Endothelial cell of umbilical vein (primary cell): ENCODE measurements around the gene ZNF462. TPM values are rescaled to one million over a fixed set of nuclear protein-coding genes. Genes with fewer than 3 reads are reported as not detected.

ENCODE experiments used
- BruUV-seq: library from RNA; stranded (reverse); fragments of 400-500 nt; replicated peaks from 2 replicates; lab custom pipeline; 2021; lab: Mats Ljungman, UMichigan
- CTCF ChIA-PET: fragments of 300-600, 350-600 bp; sonication (Branson Sonifier 250); formaldehyde crosslinking; loops from one replicate; lab custom pipeline; 2021; ENCODE audit warnings: antibody characterized with exemption, inconsistent platforms; lab: Charles Lee
- POLR2A ChIA-PET: fragments of 300-600, 350-600 bp; sonication (Branson Sonifier 250); formaldehyde crosslinking; loops from one replicate; lab custom pipeline; 2021; ENCODE audit warnings: antibody characterized with exemption, inconsistent platforms; lab: Charles Lee
- DNase-seq: peaks from one replicate; pipeline ENCODE4 v3.0.0-alpha.2; 2011; ENCODE audit warnings: low read depth, low spot score
- FAIRE-seq: peaks from 2 replicates; lab custom pipeline; 2011; peaks lifted over from hg19 to GRCh38; lab: Jason Lieb, UNC
- H2AFZ ChIP-seq: 2 replicates; pipeline ENCODE4 v1.6.0; 2012; ENCODE audit warnings: low read depth, low read length, control low read depth, inconsistent platforms
- H3K27ac ChIP-seq: 2 replicates; pipeline ENCODE4 v1.5.1; 2011; ENCODE audit warnings: low read depth, mild to moderate bottlenecking, control low read depth, low read length, moderate library complexity; ENCODE audit not compliant: insufficient read depth
- H3K27me3 ChIP-seq, 2 experiments: 2 replicates each; pipeline versions ENCODE4 v1.6.0 to v1.6.1; 2011; ENCODE audit warnings: low read length in 2 of 2, mixed read lengths in 1 of 2; ENCODE audit not compliant: control insufficient read depth in 2 of 2, insufficient read depth in 2 of 2
- H3K36me3 ChIP-seq, 2 experiments: 2 replicates in 1 of 2; 3 replicates in 1 of 2; pipeline ENCODE4 v1.5.1; 2011; ENCODE audit warnings: low read length in 2 of 2, mild to moderate bottlenecking in 1 of 2, moderate library complexity in 1 of 2; ENCODE audit not compliant: control insufficient read depth in 2 of 2, insufficient read depth in 2 of 2; ENCODE audit errors: extremely low read depth in 1 of 2
- H3K4me1 ChIP-seq: 3 replicates; pipeline ENCODE4 v1.5.1; 2011; ENCODE audit warnings: mild to moderate bottlenecking, low read length; ENCODE audit not compliant: control insufficient read depth, insufficient read depth; ENCODE audit errors: extremely low read depth
- H3K4me2 ChIP-seq: 2 replicates; pipeline ENCODE4 v1.6.1; 2011; ENCODE audit warnings: low read length, control low read depth, mixed read lengths; ENCODE audit not compliant: insufficient read depth
- H3K4me3 ChIP-seq, 3 experiments: fragments of 200-600 bp in 1 of 3; sonication (generic), shearing (Covaris generic) in 1 of 3; replicated peaks in 1 of 3; 2 replicates each; pipeline ENCODE4 v1.5.1; 2011 to 2016; ENCODE audit warnings: control low read depth in 3 of 3, low read length in 3 of 3, mild to moderate bottlenecking in 2 of 3, inconsistent platforms in 1 of 3, low read depth in 1 of 3, moderate library complexity in 1 of 3; ENCODE audit not compliant: insufficient read depth in 1 of 3
- H3K79me2 ChIP-seq: 2 replicates; pipeline ENCODE4 v1.6.0; 2012; ENCODE audit warnings: low read length, inconsistent platforms; ENCODE audit not compliant: control insufficient read depth, insufficient read depth
- H3K9ac ChIP-seq: replicated peaks from 2 replicates; pipeline ENCODE3; 2011; ENCODE audit warnings: low read length, control low read depth; ENCODE audit not compliant: insufficient read depth; ENCODE audit errors: extremely low read depth
- H3K9me1 ChIP-seq: replicated peaks from 3 replicates; pipeline ENCODE4 v1.6.0; 2011; ENCODE audit warnings: mild to moderate bottlenecking, low read length; ENCODE audit not compliant: control insufficient read depth, insufficient read depth; ENCODE audit errors: extremely low read depth
- H3K9me3 ChIP-seq: replicated peaks from 2 replicates; pipeline ENCODE4 v1.5.1; 2012; ENCODE audit warnings: low read length, inconsistent platforms; ENCODE audit not compliant: control insufficient read depth, insufficient read depth
- H4K20me1 ChIP-seq: replicated peaks from 2 replicates; pipeline ENCODE3; 2011; ENCODE audit warnings: mild to moderate bottlenecking, low read length; ENCODE audit not compliant: control insufficient read depth, insufficient read depth; ENCODE audit errors: extremely low read depth
- CTCF ChIP-seq, 2 donors: IDR thresholded peaks; 1 replicate in 1 of 2; 2 replicates in 1 of 2; pipeline ENCODE4 v1.5.1; 2011; ENCODE audit warnings: low read length in 2 of 2, mild to moderate bottlenecking in 2 of 2, moderate library complexity in 2 of 2, control low read depth in 1 of 2, inconsistent platforms in 1 of 2, low read depth in 1 of 2; ENCODE audit not compliant: insufficient read depth in 1 of 2; ENCODE audit errors: extremely low read depth in 1 of 2
- EZH2 ChIP-seq: IDR thresholded peaks from 2 replicates; pipeline ENCODE4 v1.6.1; 2012; ENCODE audit warnings: borderline replicate concordance, low read depth, mild to moderate bottlenecking, moderate library complexity, low read length, inconsistent platforms; ENCODE audit not compliant: severe bottlenecking
- FOS ChIP-seq: IDR thresholded peaks from 2 replicates; pipeline ENCODE4 v1.6.1; 2011; ENCODE audit warnings: mild to moderate bottlenecking, low read length, moderate library complexity, borderline replicate concordance; ENCODE audit not compliant: insufficient read depth
- GATA2 ChIP-seq: IDR thresholded peaks from 2 replicates; pipeline ENCODE4 v1.7.0; 2011; ENCODE audit warnings: low read depth, mild to moderate bottlenecking, moderate library complexity, mixed read lengths, low read length; ENCODE audit not compliant: insufficient read length, insufficient read depth
- JUN ChIP-seq: IDR thresholded peaks from 2 replicates; pipeline ENCODE4 v1.6.1; 2011; ENCODE audit warnings: borderline replicate concordance, low read depth; ENCODE audit not compliant: insufficient read length, insufficient read depth
- MAX ChIP-seq: IDR thresholded peaks from 2 replicates; pipeline ENCODE4 v1.6.1; 2011; ENCODE audit not compliant: insufficient read depth, insufficient read length
- MYC ChIP-seq: IDR thresholded peaks from one replicate; pipeline ENCODE4 v1.6.1; 2011; ENCODE audit warnings: mild to moderate bottlenecking, low read depth, low read length
- POLR2A ChIP-seq: IDR thresholded peaks from 2 replicates; pipeline ENCODE4 v1.6.1; 2012; ENCODE audit warnings: low read depth, mild to moderate bottlenecking, control low read depth, low read length
- POLR2AphosphoS5 ChIP-seq: IDR thresholded peaks from 2 replicates; pipeline ENCODE4 v1.6.1; 2012; ENCODE audit warnings: low read depth, mild to moderate bottlenecking, control low read depth, low read length, moderate library complexity; ENCODE audit not compliant: insufficient read depth
- dilution Hi-C: fragments of 300-500 bp; cut with MboI; formaldehyde crosslinking; loops from one replicate; pipeline ENCODE4 v1.15.0; 2019; ENCODE audit warnings: low sequenced_read_pairs; ENCODE audit not compliant: extremely low pct_ligation_motif_present
- intact Hi-C: fragments of 100-400 bp; cut with micrococcal nuclease; formaldehyde crosslinking; loops from one replicate; pipeline ENCODE4 v1.10.0; 2022
- polyA plus RNA-seq, 4 experiments: library from polyadenylated mRNA; depleted of rRNA in 3 of 4; stranded (reverse) in 3 of 4; unstranded in 1 of 4; fragments of >200 nt; gene quantifications; 2 replicates each; pipeline versions ENCODE4 v1.2.1 to v1.2.3, GENCODE V29; 2011 to 2012; ENCODE audit warnings: missing spikeins in 1 of 4
- total RNA-seq: library from RNA; stranded (reverse); gene quantifications from 2 replicates; pipeline ENCODE4 v1.2.3, GENCODE V29; 2021

Gene ZNF462
- total and polyA plus RNA-seq, 2 donors (not counting 3 experiments of a cell fraction or from before 2014, with no cell fraction given), result 6.2 to 24.7 TPM

GRCh38 chr9:106928350-106928749 lies 65.4 kb downstream of the ZNF462 start:
- Histone ChIP-seq H3K9me3 (no peaks in the 10 kb centered on the region), H3K4me1 (no peaks in the 10 kb centered on the region), H2AFZ (no peak overlapping the region), H3K4me3 (no peak overlapping the region), H3K4me2 (no peak overlapping the region), H3K79me2 (no peaks in the 10 kb centered on the region), H4K20me1 (no peaks in the 10 kb centered on the region), H3K27me3 (no peaks in the 10 kb centered on the region), H3K9ac (no peak overlapping the region), H3K9me1 (no peaks in the 10 kb centered on the region), H3K27ac (no peak overlapping the region), H3K36me3 (peaks cover 7 to 25% of the 10 kb centered on the region in 2 experiments)
- intact Hi-C loops, result no loop called here
- CTCF ChIA-PET, result no interaction called here
- POLR2A ChIA-PET, result no interaction called here
- TF ChIP-seq MAX (no peak), FOS (no peak), POLR2AphosphoS5 (no peak), POLR2A (no peak), GATA2 (no peak), EZH2 (no peak), CTCF (IDR thresholded peaks at IDR 0.05; ENCODE audit: extremely low read depth in 1 of 2, insufficient read depth in 1 of 2, low read depth in 1 of 2, low read length in 2 of 2) (no peak), MYC (no peak), JUN (no peak)
- no TSS peak for BruUV-seq
- FAIRE-seq (no peak), DNase-seq (no peak)
- dilution Hi-C loops, result no loop called here
